GM12891 (cell line): ENCODE measurements around the gene YARS1.

Experiments used
- PAX5 ChIP-seq: IDR thresholded peaks from 2 replicates; pipeline ENCODE4 v1.6.1; 2011; ENCODE audit warnings: low read length, moderate library complexity, mild to moderate bottlenecking; ENCODE audit not compliant: insufficient read depth, severe bottlenecking
- POLR2A ChIP-seq: IDR thresholded peaks from 2 replicates; pipeline ENCODE4 v1.6.1; 2011; ENCODE audit warnings: low read depth, low read length, control low read depth
- POLR2AphosphoS5 ChIP-seq: IDR thresholded peaks from 2 replicates; pipeline ENCODE4 v1.6.1; 2011; ENCODE audit warnings: low read depth, low read length, control low read depth
- SPI1 ChIP-seq: IDR thresholded peaks from 2 replicates; pipeline ENCODE4 v1.6.1; 2011; ENCODE audit warnings: low read depth, low read length, control low read depth
- TAF1 ChIP-seq: IDR thresholded peaks from 2 replicates; pipeline ENCODE4 v1.6.1; 2011; ENCODE audit warnings: low read depth, low read length, control low read depth

- no peak for TF ChIP-seq POLR2A
- no peak for TF ChIP-seq POLR2AphosphoS5
- no peak for TF ChIP-seq PAX5
- no peak for TF ChIP-seq TAF1
- no peak for TF ChIP-seq SPI1
Measured at GRCh38 chr1:32748348-32748747, 68.8 kb downstream of the YARS1 start.
